GM12891 (cell line): ENCODE results near the gene PPP1R1B.

ENCODE experiments used
- PAX5 ChIP-seq: IDR thresholded peaks from 2 replicates; pipeline ENCODE4 v1.6.1; 2011; ENCODE audit warnings: low read length, moderate library complexity, mild to moderate bottlenecking; ENCODE audit not compliant: insufficient read depth, severe bottlenecking
- POLR2A ChIP-seq: IDR thresholded peaks from 2 replicates; pipeline ENCODE4 v1.6.1; 2011; ENCODE audit warnings: low read depth, low read length, control low read depth
- POLR2AphosphoS5 ChIP-seq: IDR thresholded peaks from 2 replicates; pipeline ENCODE4 v1.6.1; 2011; ENCODE audit warnings: low read depth, low read length, control low read depth
- TAF1 ChIP-seq: IDR thresholded peaks from 2 replicates; pipeline ENCODE4 v1.6.1; 2011; ENCODE audit warnings: low read depth, low read length, control low read depth

GRCh38 chr17:39599004-39599664, 27.6 kb upstream of the PPP1R1B start:
- TF ChIP-seq POLR2A (no peak), PAX5 (no peak), POLR2AphosphoS5 (no peak), TAF1 (no peak)
